HG02588 (cell line): ENCODE results near the gene SLC25A33.
"Not testable (repeated sequence)": the region's sequence is repeated elsewhere in the genome, so short reads cannot be mapped to it uniquely, and the experiment has no call there.

ENCODE experiments used
- ATAC-seq: cut with Tn5 transposase; IDR thresholded peaks from one replicate; pipeline ENCODE4 v1.9.1; 2021; ENCODE audit warnings: mild to moderate bottlenecking, moderate library complexity; ENCODE audit not compliant: unreplicated experiment

The SLC25A33 gene

GRCh38 chr1:9618909-9619679, 79.8 kb downstream of the SLC25A33 start:
- ATAC-seq: no peak

DNA sequence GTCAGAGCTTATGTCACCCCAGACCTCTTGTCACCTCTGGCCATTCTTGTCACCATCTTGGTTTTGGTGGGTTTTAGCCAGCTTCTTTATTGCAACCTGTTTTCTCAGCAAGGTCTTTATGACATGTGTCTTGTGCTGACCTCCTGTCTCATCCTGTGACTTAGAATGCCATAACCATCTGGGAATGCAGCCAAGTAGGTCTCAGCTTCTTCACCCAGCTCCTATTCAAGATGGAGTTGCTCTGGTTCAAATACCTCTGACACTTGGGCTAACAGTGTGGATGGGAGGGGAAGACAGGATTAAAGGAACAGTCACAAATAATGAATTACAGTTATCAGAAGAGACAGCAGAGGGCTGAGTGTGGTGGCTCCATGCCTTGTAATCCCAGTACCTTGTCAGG, 81.8 kb downstream of the SLC25A33 start:
- ATAC-seq: no peak

DNA sequence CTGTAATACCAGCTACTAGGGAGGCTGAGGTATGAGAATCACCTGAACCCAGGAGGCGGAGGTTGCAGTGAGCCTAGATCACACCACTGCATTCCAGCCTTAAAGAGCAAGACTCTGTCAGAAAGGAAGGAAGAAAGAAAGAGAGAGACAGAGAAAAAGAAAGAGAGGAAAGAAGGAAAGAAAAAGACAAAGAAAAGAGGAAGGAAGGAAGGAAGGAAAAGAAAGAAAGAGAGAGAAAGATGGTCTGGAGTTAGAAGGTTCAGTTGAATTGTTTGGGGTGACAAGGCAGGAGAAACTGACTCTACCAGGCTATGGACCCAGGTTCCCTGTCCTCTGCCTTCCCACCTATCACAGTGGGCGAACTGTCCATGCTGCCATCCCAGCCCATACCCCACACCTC, 84.8 kb downstream of the SLC25A33 start:
- ATAC-seq: no peak

- not testable (repeated sequence) for ATAC-seq
Observed at GRCh38 chr1:9625030-9625429, 85.8 kb downstream of the SLC25A33 start.

- ATAC-seq: peak; percentile 44
Observed at GRCh38 chr1:9626201-9626608, 86.9 kb downstream of the SLC25A33 start.

DNA sequence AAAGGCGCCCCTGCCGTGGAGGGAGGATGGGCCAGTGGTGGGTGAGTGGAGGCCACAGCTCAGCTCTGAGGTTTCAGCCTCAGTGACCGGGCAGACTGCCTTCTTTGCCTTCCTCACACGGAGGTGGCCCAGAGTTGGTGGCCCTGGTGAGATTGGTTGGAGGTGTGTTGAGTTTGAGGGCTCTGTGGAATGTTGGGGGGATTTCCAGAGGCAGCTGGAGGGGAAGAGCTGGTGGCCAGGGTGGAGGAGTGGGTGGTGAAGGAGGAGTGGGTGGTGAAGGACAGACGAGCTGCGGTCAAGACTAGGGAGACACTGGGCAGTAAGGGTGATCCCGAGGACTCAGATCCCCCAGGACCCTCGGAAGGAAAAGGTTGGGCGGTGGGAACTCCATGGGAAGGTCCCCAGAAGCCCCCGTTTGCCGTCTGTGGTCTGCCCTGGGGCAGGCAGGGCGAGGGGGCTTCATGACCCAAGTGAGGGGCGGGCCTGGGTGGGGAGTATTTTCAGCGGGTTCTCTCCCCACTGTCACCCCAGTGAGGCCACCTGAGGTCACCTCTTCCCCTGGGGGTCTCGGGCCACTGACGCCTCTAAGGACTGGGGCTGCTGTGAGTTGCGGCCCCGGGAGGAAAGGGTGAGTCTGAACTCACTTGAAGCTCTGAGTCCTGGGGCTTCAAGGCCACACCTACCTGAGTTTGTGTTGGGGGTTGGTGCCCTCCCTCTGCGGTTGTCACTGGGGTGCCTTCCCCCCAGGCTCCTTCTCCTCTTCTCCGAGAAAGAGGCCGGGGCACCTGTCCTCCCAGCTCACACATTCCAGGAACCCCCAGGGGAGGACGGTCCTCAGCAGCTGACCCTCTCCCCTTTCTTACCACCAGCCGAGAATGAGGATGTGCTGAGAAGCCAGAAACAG, 89.5 kb downstream of the SLC25A33 start:
- ATAC-seq: no peak

DNA sequence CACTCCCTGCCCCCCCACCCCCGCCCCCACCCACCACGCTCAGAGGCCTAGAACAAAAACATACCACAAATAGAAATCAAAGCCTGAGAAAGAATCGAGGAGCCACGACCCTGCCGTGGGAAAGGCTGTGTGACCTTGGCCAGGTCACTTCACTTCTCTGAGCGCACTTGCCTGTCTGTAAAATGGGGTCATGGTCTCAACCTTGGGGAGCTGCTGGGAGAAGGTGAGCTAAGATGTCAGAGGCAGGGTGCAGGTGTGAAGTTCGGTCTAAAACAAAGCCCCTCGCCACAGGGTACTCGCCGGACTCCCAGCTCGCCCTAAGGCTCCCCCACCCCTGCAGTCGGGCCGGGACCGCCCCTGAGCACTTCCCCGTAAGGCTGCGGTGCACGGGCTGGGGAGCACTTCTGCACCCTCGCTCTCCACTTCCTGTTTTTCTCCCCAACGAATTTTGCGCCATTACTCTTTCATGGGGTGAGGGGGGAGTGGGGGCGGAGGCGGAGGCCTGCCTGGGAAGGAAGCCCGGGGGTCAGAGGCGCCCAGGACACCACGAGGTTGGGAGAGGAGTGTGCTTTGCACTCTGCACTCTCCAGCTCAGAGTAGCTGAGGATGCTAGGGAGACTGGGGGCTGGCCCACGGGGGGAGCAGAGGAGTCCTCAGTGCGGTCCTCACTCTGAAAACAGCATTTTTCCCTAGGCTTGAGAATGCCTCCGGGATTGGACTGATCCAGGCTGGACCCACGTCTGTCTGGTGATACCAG, 90.4 kb downstream of the SLC25A33 start:
- ATAC-seq: peak; percentile 30

GRCh38 chr1:9630331-9631111, 91.3 kb downstream of the SLC25A33 start:
- ATAC-seq: no peak

- ATAC-seq: no peak
Observed at GRCh38 chr1:9631613-9632012, 92.3 kb downstream of the SLC25A33 start.

DNA sequence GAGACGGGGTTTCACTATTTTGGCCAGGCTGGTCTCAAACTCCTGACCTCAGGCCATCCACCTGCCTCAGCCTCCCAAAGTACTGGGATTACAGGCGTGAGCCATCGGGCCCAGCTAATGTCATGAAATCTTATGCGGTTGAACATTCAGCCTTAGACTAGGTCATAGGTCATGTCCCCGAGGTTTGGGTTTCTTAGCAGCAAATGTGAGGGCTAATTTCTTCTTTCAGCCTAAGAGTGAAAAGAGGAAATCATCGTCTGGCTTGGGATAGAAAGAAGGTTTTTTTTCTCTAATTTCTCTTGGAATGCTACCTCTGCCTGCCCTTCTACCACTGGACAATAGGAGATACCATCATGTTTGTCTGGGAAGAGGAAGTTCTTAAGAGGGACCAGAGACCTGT, 94.2 kb downstream of the SLC25A33 start:
- ATAC-seq: no peak

GRCh38 chr1:9634582-9634981, 95.3 kb downstream of the SLC25A33 start:
- ATAC-seq: no peak
